Chondrocyte (in vitro differentiated cells): ENCODE results near the gene PCED1B. TPM values are rescaled to one million over a fixed set of nuclear protein-coding genes. Genes with fewer than 3 reads are reported as not detected.

Source experiments
- DNase-seq: peaks from one replicate; pipeline ENCODE4 v3.0.0; 2021; ENCODE audit warnings: mixed read lengths, low spot score
- H3K27ac Mint-ChIP-seq: one replicate; pipeline ENCODE4 v1.8.0; 2021; ENCODE audit warnings: mild to moderate bottlenecking, moderate library complexity, mixed read lengths; ENCODE audit not compliant: unreplicated experiment
- H3K27me3 Mint-ChIP-seq: 2 replicates; pipeline ENCODE4 v1.8.0; 2021; ENCODE audit warnings: low read depth, mixed read lengths
- H3K36me3 Mint-ChIP-seq: 2 replicates; pipeline ENCODE4 v1.8.0; 2021; ENCODE audit warnings: low read depth, mixed read lengths
- H3K4me1 Mint-ChIP-seq: 2 replicates; pipeline ENCODE4 v1.8.0; 2021; ENCODE audit warnings: low read depth, mild to moderate bottlenecking, mixed read lengths
- H3K4me3 Mint-ChIP-seq: one replicate; pipeline ENCODE4 v1.8.0; 2021; ENCODE audit warnings: mild to moderate bottlenecking, moderate library complexity, mixed read lengths; ENCODE audit not compliant: unreplicated experiment
- H3K9me3 Mint-ChIP-seq: 2 replicates; pipeline ENCODE4 v1.8.0; 2021; ENCODE audit warnings: low read depth, mixed read lengths
- CTCF ChIP-seq: fragments of 200-600 bp; sonication (generic); IDR thresholded peaks from 2 replicates; pipeline ENCODE4 v1.5.0; 2021; ENCODE audit warnings: antibody characterized with exemption, mild to moderate bottlenecking, moderate library complexity
- total RNA-seq: library from RNA; stranded (reverse); gene quantifications from 3 replicates; pipeline ENCODE4 v1.2.1, GENCODE V29; 2021

PCED1B gene
- total RNA-seq, 1 donor from 2014 or later, result 2.3 TPM

- no peak for DNase-seq
- Mint-ChIP-seq H3K4me3 (no peak overlapping the region), H3K4me1 (peaks cover 9% of the 10 kb centered on the region), H3K36me3 (peaks cover 9% of the 10 kb centered on the region), H3K27ac (no peak overlapping the region), H3K27me3 (no peaks in the 10 kb centered on the region), H3K9me3 (peaks cover 31% of the 10 kb centered on the region)
- TF ChIP-seq CTCF, result no peak
These were observed 76.8 kb downstream of the PCED1B start for GRCh38 chr12:47156167-47156736.

GRCh38 chr12:47158792-47159191, 79.4 kb downstream of the PCED1B start:
- H3K9me3 Mint-ChIP-seq, result peaks cover 29% of the 10 kb centered on the region
- H3K27me3 Mint-ChIP-seq, result no peaks in the 10 kb centered on the region
- no peak for DNase-seq
- H3K4me1 Mint-ChIP-seq, result peaks cover 9% of the 10 kb centered on the region
- no peak for TF ChIP-seq CTCF
- no peak overlapping the region for H3K27ac Mint-ChIP-seq
- H3K4me3 Mint-ChIP-seq, result no peak overlapping the region
- H3K36me3 Mint-ChIP-seq, result peaks cover 7% of the 10 kb centered on the region

DNA sequence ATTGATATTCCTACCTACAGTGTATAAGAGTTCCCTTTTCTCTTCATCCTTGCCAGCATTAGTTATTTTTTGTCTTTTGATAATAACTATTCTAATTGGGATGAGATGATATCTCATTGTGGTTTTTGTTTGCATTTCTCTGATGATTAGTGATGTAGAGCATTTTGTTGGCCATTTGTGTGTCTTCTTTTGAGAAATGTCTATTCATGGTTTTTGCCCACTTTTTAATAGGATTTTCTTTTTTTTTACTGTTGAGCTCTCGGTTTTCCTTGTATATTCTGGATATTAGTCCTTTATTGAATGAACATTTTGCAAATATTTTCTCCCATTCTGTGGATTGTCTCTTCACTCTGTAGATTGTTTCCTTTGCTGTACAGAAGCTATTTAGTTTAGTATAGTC, 79.9 kb downstream of the PCED1B start:
- no peak for DNase-seq
- H3K36me3 Mint-ChIP-seq, result peaks cover 7% of the 10 kb centered on the region
- no peak overlapping the region for H3K27ac Mint-ChIP-seq
- peaks cover 9% of the 10 kb centered on the region for H3K4me1 Mint-ChIP-seq
- no peaks in the 10 kb centered on the region for H3K27me3 Mint-ChIP-seq
- no peak overlapping the region for H3K4me3 Mint-ChIP-seq
- peaks cover 29% of the 10 kb centered on the region for H3K9me3 Mint-ChIP-seq
- no peak for TF ChIP-seq CTCF

DNA sequence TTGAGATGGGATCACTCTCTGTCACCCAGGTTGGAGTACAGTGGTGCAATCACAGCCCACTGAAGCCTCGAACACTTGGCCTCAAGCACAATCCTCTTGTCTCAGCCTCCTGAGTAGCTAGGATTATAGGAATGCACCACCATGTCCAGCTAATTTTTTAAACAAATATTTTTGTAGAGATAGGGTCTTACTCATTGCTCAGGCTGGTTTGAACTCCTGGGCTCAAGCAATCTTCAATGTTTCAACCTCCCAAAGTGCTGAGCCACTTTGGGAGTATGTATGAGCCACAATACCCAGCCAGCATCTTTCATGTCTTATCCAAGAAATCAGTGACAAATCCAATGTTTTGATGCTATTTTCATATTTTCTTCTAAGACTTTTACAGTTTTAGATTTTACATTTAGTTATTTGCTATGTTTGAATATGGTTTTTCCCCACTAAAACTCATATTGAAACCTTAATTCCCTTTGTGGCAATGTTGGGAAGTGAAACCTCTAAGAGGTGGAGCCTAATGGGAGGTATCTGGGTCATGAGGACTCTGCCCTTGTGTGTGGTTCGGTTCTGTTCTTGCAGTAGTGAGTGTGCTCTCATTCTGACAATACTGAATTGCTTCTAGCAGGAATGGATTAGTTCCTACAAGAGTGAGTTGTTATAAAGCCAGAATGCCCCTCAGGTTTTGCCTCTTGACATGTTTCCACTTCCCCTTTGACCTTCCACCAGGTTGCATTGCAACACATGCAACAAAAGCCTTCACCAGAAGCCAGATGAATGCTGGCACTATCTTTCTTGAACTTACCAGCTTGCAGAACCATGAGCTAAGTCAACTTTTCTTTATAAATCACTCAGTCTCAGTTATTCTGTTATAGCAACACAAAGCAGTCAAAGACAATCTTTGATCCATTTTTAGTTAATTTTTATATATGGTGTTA, 81.2 kb downstream of the PCED1B start:
- TF ChIP-seq CTCF, result no peak
- peaks cover 9% of the 10 kb centered on the region for H3K4me1 Mint-ChIP-seq
- H3K9me3 Mint-ChIP-seq, result peaks cover 29% of the 10 kb centered on the region
- no peak overlapping the region for H3K4me3 Mint-ChIP-seq
- H3K27me3 Mint-ChIP-seq, result no peaks in the 10 kb centered on the region
- DNase-seq, result no peak
- no peak overlapping the region for H3K27ac Mint-ChIP-seq
- peaks cover 7% of the 10 kb centered on the region for H3K36me3 Mint-ChIP-seq

DNA sequence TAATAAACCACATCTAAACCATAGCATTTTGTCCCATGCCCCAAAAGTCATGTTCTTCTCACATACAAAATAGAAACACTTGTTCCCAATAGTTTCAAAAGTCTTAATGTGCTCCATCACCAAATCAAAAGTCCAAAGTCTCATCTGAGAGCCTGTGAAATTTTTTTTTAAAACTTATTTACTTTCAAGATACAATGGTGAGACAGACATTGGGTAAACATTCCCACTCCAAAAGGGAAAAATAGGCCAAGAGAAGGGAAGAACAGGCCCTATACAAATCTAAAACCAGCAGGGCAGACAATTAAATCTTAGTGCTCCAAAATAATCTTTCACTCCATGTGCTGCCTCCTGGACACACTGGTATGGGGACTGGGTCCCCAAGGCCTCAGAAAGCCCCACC, 84.7 kb downstream of the PCED1B start:
- TF ChIP-seq CTCF, result no peak
- Mint-ChIP-seq H3K27ac (no peak overlapping the region), H3K36me3 (peaks cover 5% of the 10 kb centered on the region)

More for the DNA sequence above, 84.7 kb downstream of the PCED1B start:
- Mint-ChIP-seq H3K4me1 (peaks cover 6% of the 10 kb centered on the region), H3K4me3 (no peak overlapping the region), H3K9me3 (peaks cover 19% of the 10 kb centered on the region), H3K27me3 (no peaks in the 10 kb centered on the region)
- DNase-seq, result no peak
